GM23248 (cell line): Measurements from ENCODE around the gene CYP2B6. TPM values are rescaled to one million over a fixed set of nuclear protein-coding genes. Genes with fewer than 3 reads are reported as not detected.
"Not testable (repeated sequence)": the region's sequence is repeated elsewhere in the genome, so short reads cannot be mapped to it uniquely, and the experiment has no call there.

Experiments
- DNase-seq: peaks from one replicate; pipeline ENCODE4 v3.0.0-alpha.2; 2015
- H2AFZ ChIP-seq: fragments of 200-600 bp; sonication (generic); 2 replicates; pipeline ENCODE4 v1.6.1; 2016; ENCODE audit warnings: antibody characterized with exemption
- H3F3A ChIP-seq: fragments of 200-600 bp; sonication (generic); 2 replicates; pipeline ENCODE4 v1.6.1; 2016; ENCODE audit warnings: mild to moderate bottlenecking, antibody characterized with exemption, mixed run types; ENCODE audit not compliant: insufficient read depth
- H3K27ac ChIP-seq: fragments of 200-600 bp; sonication (generic); 2 replicates; pipeline ENCODE4 v1.5.1; 2016; ENCODE audit warnings: mild to moderate bottlenecking
- H3K27me3 ChIP-seq: fragments of 200-600 bp; sonication (generic); replicated peaks from 2 replicates; pipeline ENCODE4 v1.6.1; 2016; ENCODE audit warnings: mild to moderate bottlenecking; ENCODE audit not compliant: insufficient read depth
- H3K36me3 ChIP-seq: fragments of 200-600 bp; sonication (generic); 2 replicates; pipeline ENCODE4 v1.6.1; 2016; ENCODE audit warnings: low read depth, mild to moderate bottlenecking
- H3K4me1 ChIP-seq: fragments of 200-600 bp; sonication (generic); 2 replicates; pipeline ENCODE4 v1.6.1; 2016; ENCODE audit warnings: mild to moderate bottlenecking; ENCODE audit not compliant: insufficient read depth
- H3K4me2 ChIP-seq: fragments of 200-600 bp; sonication (generic); one replicate; pipeline ENCODE4 v1.6.1; 2016; ENCODE audit warnings: mild to moderate bottlenecking; ENCODE audit not compliant: unreplicated experiment
- H3K4me3 ChIP-seq: fragments of 200-600 bp; sonication (generic); 2 replicates; pipeline ENCODE4 v1.5.1; 2016; ENCODE audit warnings: mild to moderate bottlenecking
- H3K79me2 ChIP-seq: fragments of 200-600 bp; sonication (generic); 2 replicates; pipeline ENCODE4 v1.6.1; 2016; ENCODE audit warnings: mild to moderate bottlenecking; ENCODE audit not compliant: insufficient read depth
- H3K9ac ChIP-seq: fragments of 200-600 bp; sonication (generic); 2 replicates; pipeline ENCODE4 v1.6.1; 2016; ENCODE audit warnings: mild to moderate bottlenecking
- H3K9me2 ChIP-seq: fragments of 200-600 bp; sonication (generic); 2 replicates; pipeline ENCODE4 v1.6.1; 2016; ENCODE audit warnings: mixed run types, mild to moderate bottlenecking, moderate library complexity; ENCODE audit not compliant: insufficient read depth
- H3K9me3 ChIP-seq: fragments of 200-600 bp; sonication (generic); one replicate; pipeline ENCODE4 v1.6.1; 2017; ENCODE audit warnings: low read depth
- H4K20me1 ChIP-seq: fragments of 200-600 bp; sonication (generic); 2 replicates; pipeline ENCODE4 v1.6.0; 2016; ENCODE audit not compliant: insufficient read depth
- EZH2 ChIP-seq: fragments of 200-600 bp; sonication (generic); IDR thresholded peaks from 2 replicates; pipeline ENCODE4 v1.6.1; 2018; ENCODE audit warnings: antibody characterized with exemption, mild to moderate bottlenecking; ENCODE audit not compliant: insufficient read depth, poor library complexity, severe bottlenecking
- EZH2phosphoT487 ChIP-seq: fragments of 200-600 bp; sonication (generic); IDR thresholded peaks from 2 replicates; pipeline ENCODE4 v1.6.1; 2018; ENCODE audit warnings: antibody characterized with exemption, moderate library complexity, mild to moderate bottlenecking, low read depth; ENCODE audit not compliant: insufficient read depth
- WGBS, 2 experiments: methylation state at CpG; one replicate each; pipeline ENCODE4 v1.1.6; 2015 to 2017; ENCODE audit warnings: low lambda C conversion rate in 2 of 2, low coverage in 1 of 2; ENCODE audit errors: missing lambda C conversion rate in 2 of 2; 5-methylcytosine and 5-hydroxymethylcytosine counted together
- in situ Hi-C: fragments of 300-500 bp; cut with MboI; formaldehyde crosslinking; loops from 2 replicates; pipeline ENCODE4 v1.15.0; 2020
- polyA plus RNA-seq: library from polyadenylated mRNA; unstranded; fragments of >200 nt; fragmentation: Nextera tagmentation; extraction: Ambion mirVana; gene quantifications from 2 replicates; pipeline ENCODE4 v1.2.1, GENCODE V29; 2016
- total RNA-seq: library from RNA; depleted of rRNA; stranded (reverse); fragments of >200 nt; shearing (Covaris generic); gene quantifications from 2 replicates; pipeline ENCODE4 v1.2.3, GENCODE V29; 2014

CYP2B6 gene
- total and polyA plus RNA-seq, 2 experiments from 2014 or later, result not detected

DNA sequence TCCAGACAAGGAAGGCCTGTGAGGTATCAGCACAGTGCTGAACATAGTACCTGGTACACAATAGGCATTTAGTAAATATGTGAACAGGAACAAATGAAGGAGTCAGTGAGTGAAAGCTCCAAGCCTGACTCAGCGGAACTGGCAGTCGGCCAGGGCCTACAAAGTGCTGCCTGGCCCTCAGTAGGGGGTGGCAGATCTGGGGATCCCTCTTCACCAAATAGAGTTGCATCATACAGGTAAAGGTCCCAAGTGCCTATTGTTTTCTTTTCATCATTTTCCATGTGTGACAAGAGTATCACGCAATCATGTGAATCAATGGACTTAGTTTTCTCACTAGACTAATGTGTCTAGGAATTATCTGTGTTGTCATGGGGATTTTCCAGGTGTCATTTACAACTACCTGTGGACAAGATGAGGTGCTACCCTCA lies 9.2 kb downstream of the CYP2B6 start:
- Histone ChIP-seq H3K4me1 (no peaks in the 10 kb centered on the region), H2AFZ (no peak overlapping the region), H3K4me2 (no peak overlapping the region), H3K9me3 (no peaks in the 10 kb centered on the region), H3K4me3 (no peak overlapping the region), H4K20me1 (no peaks in the 10 kb centered on the region), H3K9ac (no peak overlapping the region), H3K36me3 (no peaks in the 10 kb centered on the region), H3K9me2 (no peaks in the 10 kb centered on the region), H3F3A (no peaks in the 10 kb centered on the region), H3K27ac (no peak overlapping the region), H3K79me2 (no peaks in the 10 kb centered on the region), H3K27me3 (0 out of 2 replicates have a peak, but pooled peaks cover 2% of the 10 kb centered on the region)
- DNase-seq, result peak; percentile 2
- WGBS, 2 experiments, result 49 to 50% methylated on average over 3 of the region's 3 CpGs
- no peak for TF ChIP-seq EZH2phosphoT487
- no peak for TF ChIP-seq EZH2
- in situ Hi-C loops, result no loop called here

GRCh38 chr19:41001243-41001971 lies 10.3 kb downstream of the CYP2B6 start:
- Histone ChIP-seq H3K4me3 (no peak overlapping the region), H3K4me1 (no peaks in the 10 kb centered on the region), H3K9me2 (no peaks in the 10 kb centered on the region), H3K27me3 (0 out of 2 replicates have a peak, but pooled peaks cover 8% of the 10 kb centered on the region), H3K4me2 (no peak overlapping the region), H3K36me3 (no peaks in the 10 kb centered on the region), H3K27ac (no peak overlapping the region), H2AFZ (no peak overlapping the region), H3K9me3 (no peaks in the 10 kb centered on the region), H3F3A (no peaks in the 10 kb centered on the region), H4K20me1 (no peaks in the 10 kb centered on the region), H3K79me2 (no peaks in the 10 kb centered on the region), H3K9ac (no peak overlapping the region)
- in situ Hi-C loops, result no loop called here
- TF ChIP-seq EZH2, result no peak
- no peak for TF ChIP-seq EZH2phosphoT487
- DNase-seq, result no peak
- WGBS, 2 experiments, result 40 to 41% methylated on average over 9 of the region's 9 CpGs

GRCh38 chr19:41003656-41004055 lies 12.6 kb downstream of the CYP2B6 start:
- H3K27ac ChIP-seq, H3K9me3 ChIP-seq, H3K27me3 ChIP-seq, H4K20me1 ChIP-seq, H3K4me1 ChIP-seq, H3K4me2 ChIP-seq, in situ Hi-C loops, H2AFZ ChIP-seq, DNase-seq, H3F3A ChIP-seq, H3K9ac ChIP-seq, H3K9me2 ChIP-seq, H3K79me2 ChIP-seq, H3K36me3 ChIP-seq, H3K4me3 ChIP-seq: not testable (repeated sequence)
- WGBS, 2 experiments, result 9 to 27% methylated on average over 3 to 8 of the region's 8 CpGs

GRCh38 chr19:41009700-41010235 lies 18.7 kb downstream of the CYP2B6 start:
- DNase-seq, result no peak
- no peaks in the 10 kb centered on the region for H4K20me1 ChIP-seq
- no peak for TF ChIP-seq EZH2
- no peak for TF ChIP-seq EZH2phosphoT487
- no peaks in the 10 kb centered on the region for H3K4me1 ChIP-seq
- in situ Hi-C loops, result no loop called here
- no peak overlapping the region for H3K4me2 ChIP-seq
- no peaks in the 10 kb centered on the region for H3K9me2 ChIP-seq
- H3K27ac ChIP-seq, result no peak overlapping the region
- WGBS, 2 experiments, result 59 to 61% methylated on average over 10 to 11 of the region's 11 CpGs
- H3K4me3 ChIP-seq, result no peak overlapping the region
- H3K27me3 ChIP-seq, result peaks cover 25% of the 10 kb centered on the region; the same call in 1 of the 2 replicates
- H2AFZ ChIP-seq, result no peak overlapping the region
- H3K36me3 ChIP-seq, result no peaks in the 10 kb centered on the region
- no peaks in the 10 kb centered on the region for H3F3A ChIP-seq
- no peak overlapping the region for H3K9ac ChIP-seq
- no peaks in the 10 kb centered on the region for H3K9me3 ChIP-seq
- no peaks in the 10 kb centered on the region for H3K79me2 ChIP-seq

DNA sequence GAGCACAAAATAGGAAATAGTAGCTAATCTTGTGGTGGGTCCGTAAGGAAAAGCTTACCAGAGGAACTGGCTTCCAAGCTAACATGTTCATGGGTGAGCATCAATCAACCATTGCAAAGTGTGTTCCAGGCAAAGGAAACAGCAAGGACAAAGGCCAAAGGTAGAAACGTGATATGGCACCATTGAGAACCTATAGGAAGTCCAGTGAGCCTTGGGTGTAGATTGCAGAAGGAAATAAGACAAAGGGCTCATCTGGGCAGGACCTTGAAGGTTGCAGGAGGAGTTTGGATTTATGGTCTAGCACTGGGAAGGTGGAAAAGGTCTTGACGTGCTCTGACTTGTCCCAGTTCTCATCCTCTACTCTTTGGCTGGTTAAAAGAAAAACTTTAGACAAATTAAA lies 22.3 kb downstream of the CYP2B6 start:
- H3K36me3 ChIP-seq, result no peaks in the 10 kb centered on the region
- no peaks in the 10 kb centered on the region for H3K9me3 ChIP-seq
- H3K9me2 ChIP-seq, result no peaks in the 10 kb centered on the region
- H3F3A ChIP-seq, result no peaks in the 10 kb centered on the region
- in situ Hi-C loops, result no loop called here
- no peak overlapping the region for H3K4me3 ChIP-seq
- WGBS, 2 experiments, result 6 to 8% methylated on average over 3 of the region's 3 CpGs
- H3K9ac ChIP-seq, result no peak overlapping the region
- H3K4me2 ChIP-seq, result no peak overlapping the region
- H3K79me2 ChIP-seq, result no peaks in the 10 kb centered on the region
- no peak for TF ChIP-seq EZH2phosphoT487
- TF ChIP-seq EZH2, result no peak
- no peaks in the 10 kb centered on the region for H3K4me1 ChIP-seq
- H2AFZ ChIP-seq, result no peak overlapping the region
- no peak overlapping the region for H3K27ac ChIP-seq
- DNase-seq, result no peak
- no peaks in the 10 kb centered on the region for H4K20me1 ChIP-seq
- H3K27me3 ChIP-seq, result peaks cover 17% of the 10 kb centered on the region; the same call in 1 of the 2 replicates
